Activated CD4-positive, CD25-positive, alpha-beta regulatory T cell (primary cell): Measurements from ENCODE around the gene IZUMO4.

Experiments used
- DNase-seq, 4 experiments: peaks; one replicate each; lab custom pipeline; 2025; lab: John Stamatoyannopoulos, UW

The IZUMO4 gene

DNA sequence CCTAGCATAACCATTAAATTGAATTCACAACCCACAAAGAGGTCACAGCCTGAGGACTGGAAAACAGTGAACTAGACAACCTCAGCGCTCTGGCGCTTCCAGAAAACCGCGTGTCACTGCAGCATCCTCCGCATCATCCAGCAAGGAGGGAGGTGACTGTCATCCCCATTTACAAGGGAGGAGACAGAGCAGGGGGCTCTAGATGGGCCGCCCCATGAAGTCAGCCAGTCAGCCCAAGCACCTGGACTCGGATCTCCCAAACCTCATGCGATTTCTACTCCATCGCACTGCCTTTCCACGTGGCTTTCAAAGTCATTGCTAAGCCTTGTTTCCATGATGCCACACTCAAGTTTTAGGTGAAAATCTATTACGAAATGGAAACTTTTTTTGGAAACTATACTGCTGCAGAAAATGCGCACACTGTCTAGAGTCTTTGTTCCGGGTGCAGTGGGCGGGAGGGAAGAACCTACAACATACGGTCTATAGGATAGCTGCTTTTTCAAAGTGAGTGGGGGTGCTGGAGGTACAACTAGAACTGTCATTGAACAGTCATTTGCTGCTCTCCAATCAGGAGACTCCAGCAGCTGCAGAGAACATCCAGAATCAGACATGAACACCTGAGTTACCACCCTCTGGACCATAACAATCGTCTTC, 51.9 kb downstream of the IZUMO4 start:
- DNase-seq: no peak
